ENCODE data around the gene ZNF580. TPM values are rescaled to one million over a fixed set of nuclear protein-coding genes. Genes with fewer than 3 reads are reported as not detected.

ZNF580 gene
- total RNA-seq, 1 experiment from 2014 or later, result 32.0 TPM

- TF ChIP-seq USF2 (CRISPR knock-in tag; IDR thresholded peaks at IDR 0.05) (peak; percentile 92), ETV6 (CRISPR knock-in tag; IDR thresholded peaks at IDR 0.05) (peak; percentile 43; the same call in 1 of the 2 replicates), SMAD3 (CRISPR knock-in tag; IDR thresholded peaks at IDR 0.05; ENCODE audit: borderline replicate concordance) (0 out of 2 replicates have a peak, but pooled peaks have one; percentile 26), ERG (CRISPR knock-in tag; IDR thresholded peaks at IDR 0.05) (no peak), CDX4 (CRISPR knock-in tag; IDR thresholded peaks at IDR 0.05; ENCODE audit: borderline replicate concordance) (no peak), CREB1 (CRISPR knock-in tag; IDR thresholded peaks at IDR 0.05) (no peak), ZNF512 (CRISPR knock-in tag; IDR thresholded peaks at IDR 0.05; ENCODE audit: borderline replicate concordance) (no peak), EMX1 (CRISPR knock-in tag; IDR thresholded peaks at IDR 0.05) (no peak), FOXK1 (CRISPR knock-in tag; IDR thresholded peaks at IDR 0.05) (no peak; the same call in 1 of the 2 replicates), FOXP1 (CRISPR knock-in tag; IDR thresholded peaks at IDR 0.05; ENCODE audit: borderline replicate concordance) (no peak; the same call in 1 of the 2 replicates), E2F4 (CRISPR knock-in tag; IDR thresholded peaks at IDR 0.05; ENCODE audit: borderline replicate concordance, low read depth) (no peak), ZNF263 (CRISPR knock-in tag; IDR thresholded peaks at IDR 0.05; ENCODE audit: low read depth) (no peak), GABPB1 (CRISPR knock-in tag; IDR thresholded peaks at IDR 0.05) (peak; percentile 49; the same call in 1 of the 2 replicates), TP53 (CRISPR knock-in tag; IDR thresholded peaks at IDR 0.05) (no peak), ZNF317 (CRISPR knock-in tag; IDR thresholded peaks at IDR 0.05; ENCODE audit: borderline replicate concordance, low read depth) (0 out of 2 replicates have a peak, but pooled peaks have one; percentile 17), RORB (CRISPR knock-in tag; IDR thresholded peaks at IDR 0.05) (no peak), ZNF671 (CRISPR knock-in tag; IDR thresholded peaks at IDR 0.05) (no peak), ZNF396 (CRISPR knock-in tag; IDR thresholded peaks at IDR 0.05; ENCODE audit: borderline replicate concordance) (no peak), KAT7 (CRISPR knock-in tag; IDR thresholded peaks at IDR 0.05; ENCODE audit: borderline replicate concordance) (peak; percentile 39; the same call in 1 of the 2 replicates), AR (CRISPR knock-in tag; IDR thresholded peaks at IDR 0.05) (no peak), E2F1 (CRISPR knock-in tag; IDR thresholded peaks at IDR 0.05) (no peak), ZSCAN18 (CRISPR knock-in tag; IDR thresholded peaks at IDR 0.05) (no peak), PRRX2 (CRISPR knock-in tag; IDR thresholded peaks at IDR 0.05) (0 out of 2 replicates have a peak, but pooled peaks have one; percentile 53), JAZF1 (CRISPR knock-in tag; IDR thresholded peaks at IDR 0.05) (no peak), MYBL2 (CRISPR knock-in tag; IDR thresholded peaks at IDR 0.05) (no peak; the same call in 1 of the 2 replicates), ZNF232 (CRISPR knock-in tag; IDR thresholded peaks at IDR 0.05) (no peak; the same call in 1 of the 2 replicates)
These were observed 14.3 kb downstream of the ZNF580 start, which contains the start of gene U2AF2 (continued) for GRCh38 chr19:55654868-55655647.

Data from WTC11 (cell line).